Measurements from ENCODE around the gene IQGAP2.

DNA sequence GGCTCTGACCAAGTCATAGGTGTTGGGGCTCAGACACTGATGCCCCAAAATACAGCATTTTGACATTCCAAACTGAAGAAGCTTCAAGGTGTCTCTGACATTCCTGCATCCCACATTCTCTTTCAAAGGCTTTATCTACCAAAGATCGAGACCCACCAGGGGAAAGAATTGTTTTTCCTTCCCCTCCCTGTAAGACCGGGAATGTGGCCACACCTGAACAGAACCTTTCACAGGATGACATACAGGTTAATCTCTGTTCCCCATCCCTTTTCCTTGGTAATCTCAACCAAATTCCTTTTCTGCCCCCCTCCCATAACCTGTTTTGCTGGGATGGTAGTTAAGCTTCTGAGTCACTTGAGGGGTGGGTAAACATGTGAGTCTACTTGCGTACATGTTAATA lies 72.3 kb downstream of the IQGAP2 start:
- TF ChIP-seq GATA2 (IDR thresholded peaks at IDR 0.05; ENCODE audit: low read depth, low read length) = no peak
- TF ChIP-seq GATA3 (IDR thresholded peaks at IDR 0.05; ENCODE audit: low read depth, low read length) = no peak

Measured in SH-SY5Y (cell line).